H7 (cell line): ENCODE results near the gene TAPBP. TPM values are rescaled to one million over a fixed set of nuclear protein-coding genes. Genes with fewer than 3 reads are reported as not detected.
A peak's percentile ranks its signal among the peaks of the same experiment; 100 is the strongest.
"Not testable (repeated sequence)": the region's sequence is repeated elsewhere in the genome, so short reads cannot be mapped to it uniquely, and the experiment has no call there.

ENCODE experiments used
- DNase-seq: peaks from one replicate; pipeline ENCODE4 v3.0.0; 2012
- H3K27me3 ChIP-seq: 2 replicates; pipeline ENCODE4 v1.6.0; 2011; ENCODE audit warnings: mild to moderate bottlenecking, low read length; ENCODE audit not compliant: control insufficient read depth, insufficient read depth
- H3K36me3 ChIP-seq: replicated peaks from 2 replicates; pipeline ENCODE4 v1.5.1; 2011; ENCODE audit warnings: low read length; ENCODE audit not compliant: control insufficient read depth, insufficient read depth
- H3K4me3 ChIP-seq: 2 replicates; pipeline ENCODE4 v1.5.1; 2011; ENCODE audit warnings: low read depth, mild to moderate bottlenecking, control low read depth, low read length, moderate library complexity; ENCODE audit not compliant: insufficient read depth
- total RNA-seq: library from RNA; depleted of rRNA; stranded (reverse); fragments of >200 nt; shearing (Covaris generic); gene quantifications from 2 replicates; pipeline ENCODE4 v1.2.3, GENCODE V29; 2014

The TAPBP gene
- total RNA-seq, 1 experiment from 2014 or later, result 27.9 TPM

- peaks cover 21% of the 10 kb centered on the region for H3K36me3 ChIP-seq
- DNase-seq, result no peak
- no peaks in the 10 kb centered on the region for H3K27me3 ChIP-seq
- no peak overlapping the region for H3K4me3 ChIP-seq
These were observed 18.1 kb downstream of the TAPBP start for GRCh38 chr6:33295621-33296369.

GRCh38 chr6:33294086-33294823, 19.6 kb downstream of the TAPBP start:
- H3K4me3 ChIP-seq, result no peak overlapping the region
- H3K27me3 ChIP-seq, result no peaks in the 10 kb centered on the region
- H3K36me3 ChIP-seq, result peaks cover 22% of the 10 kb centered on the region
- DNase-seq, result no peak

GRCh38 chr6:33292996-33293682, 20.7 kb downstream of the TAPBP start:
- no peak overlapping the region for H3K4me3 ChIP-seq
- H3K36me3 ChIP-seq, result peaks cover 22% of the 10 kb centered on the region
- DNase-seq, result no peak
- no peaks in the 10 kb centered on the region for H3K27me3 ChIP-seq

- peak; percentile 34 for DNase-seq
These were observed 23.4 kb downstream of the TAPBP start for GRCh38 chr6:33290459-33290858.

GRCh38 chr6:33289784-33290315, 24.0 kb downstream of the TAPBP start:
- DNase-seq, result no peak
- Histone ChIP-seq H3K27me3 (no peaks in the 10 kb centered on the region), H3K36me3 (peaks cover 35% of the 10 kb centered on the region), H3K4me3 (peak overlapping the region; percentile 69)

More at GRCh38 chr6:33290459-33290858, 23.4 kb downstream of the TAPBP start:
- Histone ChIP-seq H3K4me3 (peak overlapping the region; percentile 69; the same call in 1 of the 2 replicates), H3K36me3 (peaks cover 34% of the 10 kb centered on the region), H3K27me3 (no peaks in the 10 kb centered on the region)

- Histone ChIP-seq H3K27me3 (no peaks in the 10 kb centered on the region), H3K4me3 (peak within 1 kb of the TSS; percentile 69), H3K36me3 (peaks cover 35% of the 10 kb centered on the region)
- peak; percentile 94 for DNase-seq
These were observed 24.7 kb downstream of the TAPBP start, which contains the start of the genes PFDN6 and WDR46 for GRCh38 chr6:33288921-33289783. TSS of gene PFDN6 (plus strand) at chr6:33289601. CDS start at chr6:33289857, 256 bp downstream. TSS of gene WDR46 (minus strand) at chr6:33289239. CDS start at chr6:33289170, 69 bp downstream.

GRCh38 chr6:33288141-33288920, 25.5 kb downstream of the TAPBP start:
- Histone ChIP-seq H3K27me3 (no peaks in the 10 kb centered on the region), H3K4me3 (peak overlapping the region; percentile 69)
- DNase-seq, result peak; percentile 62

GRCh38 chr6:33286946-33287914, 26.6 kb downstream of the TAPBP start:
- no peak for DNase-seq
- no peak overlapping the region for H3K4me3 ChIP-seq
- no peaks in the 10 kb centered on the region for H3K27me3 ChIP-seq
- peaks cover 26% of the 10 kb centered on the region for H3K36me3 ChIP-seq

More at GRCh38 chr6:33288141-33288920, 25.5 kb downstream of the TAPBP start:
- H3K36me3 ChIP-seq, result peaks cover 33% of the 10 kb centered on the region

- not testable (repeated sequence) for H3K27me3 ChIP-seq, DNase-seq, H3K4me3 ChIP-seq
- peaks cover 17% of the 10 kb centered on the region for H3K36me3 ChIP-seq
These were observed 28.7 kb downstream of the TAPBP start for GRCh38 chr6:33285214-33285613.

- no peak overlapping the region for H3K4me3 ChIP-seq
- no peaks in the 10 kb centered on the region for H3K27me3 ChIP-seq
- H3K36me3 ChIP-seq, result peaks cover 15% of the 10 kb centered on the region
- DNase-seq, result peak; percentile 30
These were observed 33.3 kb downstream of the TAPBP start for GRCh38 chr6:33280539-33280938.

GRCh38 chr6:33279971-33280511, 33.8 kb downstream of the TAPBP start:
- no peak overlapping the region for H3K4me3 ChIP-seq

GRCh38 chr6:33279257-33279695, 34.6 kb downstream of the TAPBP start:
- peak; percentile 31 for DNase-seq
- Histone ChIP-seq H3K36me3 (peaks cover 26% of the 10 kb centered on the region), H3K4me3 (no peak overlapping the region), H3K27me3 (no peaks in the 10 kb centered on the region)

More at GRCh38 chr6:33279971-33280511, 33.8 kb downstream of the TAPBP start:
- H3K27me3 ChIP-seq, result no peaks in the 10 kb centered on the region
- DNase-seq, result peak; percentile 85
- H3K36me3 ChIP-seq, result peaks cover 19% of the 10 kb centered on the region
